Stimulated activated CD4-positive, alpha-beta T cell treated with anti-CD3 and anti-CD28 coated beads, Interleukin-2, amount 100 ng/mL, for 48 hours (primary cell): ENCODE measurements around the gene CD59.
A peak's percentile ranks its signal among the peaks of the same experiment; 100 is the strongest.

Source experiments
- DNase-seq, 2 donors: peaks; one replicate each; pipeline ENCODE4 v3.0.0-alpha.2; 2020

The CD59 gene, protein sequence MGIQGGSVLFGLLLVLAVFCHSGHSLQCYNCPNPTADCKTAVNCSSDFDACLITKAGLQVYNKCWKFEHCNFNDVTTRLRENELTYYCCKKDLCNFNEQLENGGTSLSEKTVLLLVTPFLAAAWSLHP

DNA sequence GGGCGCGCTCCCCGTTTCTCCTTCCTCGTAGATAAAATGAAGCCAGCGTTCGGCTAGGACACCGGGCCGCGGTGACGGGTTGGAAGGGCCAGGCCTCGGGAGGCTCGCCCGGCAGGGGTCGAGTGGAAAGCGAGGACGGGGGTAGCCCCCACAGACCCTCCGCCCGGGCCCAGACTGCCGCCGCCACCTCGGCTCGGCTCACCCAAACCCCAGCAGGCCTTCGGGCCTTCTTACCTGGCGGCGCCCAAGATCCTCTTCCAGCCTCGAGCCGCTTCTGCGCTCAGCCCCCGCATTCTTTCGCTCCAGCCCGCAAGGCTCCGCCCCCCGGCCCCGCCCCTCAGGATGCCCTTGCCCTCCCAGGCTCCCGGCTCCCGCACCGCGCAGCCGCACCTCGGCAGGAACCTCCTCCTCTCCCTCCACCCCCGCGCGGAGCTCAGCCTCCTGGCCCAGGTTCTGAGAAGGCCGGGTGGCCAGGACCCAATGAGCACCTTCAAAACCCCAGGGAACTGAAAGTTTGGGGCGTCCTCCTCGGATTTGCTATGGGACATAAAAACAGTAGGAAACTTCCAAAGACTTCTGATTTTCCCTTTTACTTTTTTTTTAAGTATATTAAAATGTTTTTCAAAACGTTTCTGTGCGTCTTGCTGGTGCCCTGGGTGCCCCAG lies at the start of gene CD59:
CD59 (minus strand) TSS at position 276 of the 665 bp plus-strand sequence. CDS start 13,978 bp downstream, outside the sequence.
- peak; percentile 82 to 85 for DNase-seq

DNA sequence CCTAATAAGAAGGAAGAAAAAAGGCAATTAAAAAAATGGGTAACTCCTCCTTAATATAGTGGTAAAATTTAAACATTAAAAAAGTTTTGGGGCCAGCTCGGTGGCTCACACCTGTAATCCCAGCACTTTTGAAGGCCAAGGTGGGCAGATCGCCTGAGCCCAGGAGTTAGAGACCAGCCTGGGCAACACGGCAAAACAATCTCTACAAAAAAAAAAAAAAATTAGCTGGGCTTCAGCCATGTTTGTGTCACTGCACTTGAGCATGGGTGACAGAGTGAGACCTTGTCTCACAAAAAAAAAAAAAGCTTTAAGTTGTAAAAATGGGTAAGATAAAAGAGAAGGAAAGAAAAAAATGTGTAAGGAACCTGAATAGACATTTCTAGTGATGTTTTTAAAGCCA lies 49.4 kb upstream of the CD59 start:
- DNase-seq, result no peak

DNA sequence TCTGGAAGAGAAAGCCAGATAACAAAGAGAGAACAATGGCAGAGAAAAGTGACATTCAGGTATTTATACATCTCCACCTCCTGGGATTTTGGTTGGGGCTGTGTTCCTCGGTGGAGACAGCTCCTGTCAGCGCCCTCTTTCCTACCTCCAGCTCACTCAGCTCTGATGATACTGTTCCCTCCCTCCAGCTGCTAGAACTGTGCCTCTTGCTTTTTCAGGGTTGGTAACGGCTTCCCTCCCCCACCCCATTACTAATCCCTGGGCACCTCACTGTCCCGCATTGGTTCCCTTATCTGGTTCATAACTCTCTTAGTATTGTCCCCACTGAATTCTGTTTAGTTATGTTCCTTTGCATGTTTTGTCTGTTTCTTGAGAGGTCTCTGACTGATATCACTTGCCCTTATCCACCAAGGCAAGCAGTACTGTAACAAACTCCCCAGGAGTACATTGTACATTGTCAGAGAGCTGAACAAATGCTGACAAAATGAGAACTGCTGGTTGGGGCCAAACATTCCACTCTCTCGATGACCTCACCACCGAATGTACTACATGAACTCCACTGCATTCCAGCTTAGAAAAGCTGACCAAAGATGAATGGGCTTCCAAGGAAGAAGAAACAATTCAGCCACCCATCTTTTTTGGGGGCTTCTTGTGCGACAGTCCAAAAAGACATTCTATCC lies 43.8 kb upstream of the CD59 start:
- no peak for DNase-seq

DNA sequence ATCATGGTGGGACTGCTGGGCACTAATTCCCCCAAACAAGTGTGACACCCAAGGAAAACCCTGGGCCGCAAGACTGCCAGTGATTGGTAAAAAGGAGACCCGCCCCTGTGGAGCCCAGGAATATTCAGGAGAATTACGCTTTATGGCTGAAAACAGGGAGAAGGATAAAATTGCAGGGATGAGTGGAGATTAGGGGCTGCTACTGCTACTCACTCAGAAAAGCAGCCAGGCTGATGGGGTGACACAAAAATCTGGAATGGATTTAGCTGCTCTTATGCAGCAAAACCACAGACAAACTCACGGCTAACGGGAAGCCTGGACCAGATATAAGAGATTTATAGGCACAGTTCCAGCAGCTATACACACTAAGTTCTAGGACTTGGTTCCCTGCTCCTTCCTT lies 42.5 kb upstream of the CD59 start:
- no peak for DNase-seq

DNA sequence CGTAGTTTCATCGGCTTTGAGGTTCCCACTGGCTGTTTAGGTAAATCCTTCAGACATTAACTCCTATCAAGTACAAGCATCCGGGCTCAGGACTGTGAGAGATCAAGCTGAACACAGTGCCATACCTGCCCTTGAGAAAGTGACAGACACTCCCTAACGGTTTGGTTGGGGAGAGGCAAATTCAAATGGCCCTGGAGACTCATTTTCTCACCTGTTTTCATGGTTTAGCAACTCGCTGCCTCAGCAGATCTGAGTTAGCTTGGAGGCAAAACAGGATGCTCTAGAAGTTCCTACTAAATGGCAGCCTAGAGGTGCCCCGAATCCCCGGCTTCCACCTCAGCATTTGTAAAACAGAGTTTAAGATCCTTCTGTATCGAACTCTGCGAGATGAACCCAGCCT lies 41.7 kb upstream of the CD59 start:
- DNase-seq, result no peak

GRCh38 chr11:33775832-33776470 lies 39.7 kb upstream of the CD59 start:
- DNase-seq, result no peak

- DNase-seq, result no peak
Measured at GRCh38 chr11:33775467-33775807, 39.2 kb upstream of the CD59 start.

DNA sequence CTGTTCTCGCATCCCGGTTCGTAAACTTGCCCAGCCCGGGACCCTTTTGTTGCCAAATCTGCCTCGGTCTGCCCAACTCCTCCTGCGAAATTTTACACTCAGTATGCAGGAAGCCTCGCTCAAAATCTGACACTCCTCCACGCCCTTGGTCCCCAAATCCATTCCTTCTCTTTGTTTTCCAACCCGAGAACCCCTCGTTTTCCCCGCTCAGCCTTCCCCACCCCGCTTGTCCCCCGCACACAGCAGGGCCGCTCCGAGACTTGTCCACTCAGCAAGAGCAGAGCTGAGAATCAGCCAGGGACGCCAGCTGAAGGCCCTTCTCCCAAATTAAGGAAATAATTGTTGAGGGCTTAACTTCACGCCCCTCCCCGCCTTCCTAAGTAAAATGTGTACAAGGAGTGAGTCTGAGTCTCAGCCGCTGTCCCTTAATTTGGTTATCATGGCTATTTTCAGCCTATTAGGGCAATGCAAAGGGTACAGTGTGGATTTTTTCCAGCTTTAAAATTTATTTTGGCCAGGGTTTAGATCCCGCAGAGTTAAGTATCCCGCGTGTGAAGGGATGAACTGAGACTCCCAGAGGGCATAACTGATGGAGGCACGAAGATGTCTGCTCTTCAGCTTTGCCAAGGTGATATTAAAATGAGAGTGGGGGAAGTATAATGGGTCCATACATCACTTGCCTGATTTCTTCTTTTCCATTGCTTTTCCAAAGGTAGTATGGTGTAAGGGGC lies 38.7 kb upstream of the CD59 start:
- no peak for DNase-seq

DNA sequence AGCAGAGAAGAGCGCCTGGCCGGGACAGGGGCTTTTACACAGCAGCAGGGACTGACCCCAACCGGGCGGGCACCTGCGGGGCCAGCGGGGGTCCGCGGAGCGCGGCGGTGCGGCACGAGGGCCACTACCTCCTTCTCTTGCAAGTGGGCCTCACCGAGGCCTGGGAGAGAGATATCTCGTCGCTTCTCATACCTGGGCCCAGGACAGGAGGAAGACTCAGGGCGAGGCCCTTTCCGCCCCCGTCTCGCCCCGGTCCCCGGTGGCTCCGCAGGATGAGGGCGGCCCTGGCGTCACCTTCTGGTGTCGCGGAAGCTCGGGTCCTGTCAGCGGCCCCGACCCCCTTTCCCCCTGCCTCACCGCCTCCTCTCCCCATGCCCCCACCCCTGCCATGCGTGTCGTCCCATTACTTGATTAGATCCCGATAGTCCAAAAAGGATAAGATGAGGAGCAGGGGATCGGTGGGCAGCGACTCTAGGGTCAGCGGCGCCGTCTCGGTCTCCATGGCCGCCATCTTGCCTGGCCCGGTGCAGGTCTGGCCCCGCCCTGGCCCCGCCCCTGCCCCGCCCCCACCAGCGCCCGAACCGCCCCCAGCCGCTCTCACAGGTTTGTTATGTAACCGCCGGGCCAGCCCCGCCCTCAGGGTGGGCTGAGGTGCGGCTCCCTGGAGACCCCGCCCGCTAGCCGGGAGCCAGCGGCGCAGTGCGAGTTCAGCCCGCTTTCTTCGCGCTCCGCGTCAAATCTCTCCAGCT lies 37.9 kb upstream of the CD59 start, which contains the start of gene FBXO3:
FBXO3 (minus strand) TSS at position 534 of the 749 bp plus-strand sequence; CDS start at position 511, 23 bp downstream.
- peak; percentile 57 to 66 for DNase-seq

GRCh38 chr11:33773404-33773986 lies 37.3 kb upstream of the CD59 start:
- DNase-seq, result peak in 1 of 2 donors; percentile 11

DNA sequence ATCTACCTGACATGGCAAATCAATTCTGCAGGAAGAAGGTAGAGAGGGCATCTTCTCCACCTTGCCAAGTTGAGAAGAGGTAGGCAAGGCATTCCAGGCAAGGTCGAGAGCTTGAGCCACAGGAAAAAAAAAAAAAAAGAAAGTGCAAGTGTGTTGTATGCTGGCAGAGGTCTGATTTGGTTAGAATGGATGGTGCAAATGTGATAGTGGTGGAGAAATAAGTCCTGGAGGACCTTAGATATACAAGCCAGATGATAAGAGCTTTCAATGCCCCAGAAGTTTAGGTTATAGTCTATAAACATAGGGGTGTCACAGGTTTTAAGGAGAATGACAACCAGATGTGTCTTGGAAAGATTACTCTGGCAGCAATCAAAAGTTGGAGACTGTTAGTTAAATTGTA lies 36.6 kb upstream of the CD59 start:
- DNase-seq, result no peak

- no peak for DNase-seq
Measured at GRCh38 chr11:33772300-33772699, 36.1 kb upstream of the CD59 start.

GRCh38 chr11:33770236-33770635 lies 34.0 kb upstream of the CD59 start:
- DNase-seq, result no peak

GRCh38 chr11:33769542-33769941 lies 33.3 kb upstream of the CD59 start:
- no peak for DNase-seq

DNA sequence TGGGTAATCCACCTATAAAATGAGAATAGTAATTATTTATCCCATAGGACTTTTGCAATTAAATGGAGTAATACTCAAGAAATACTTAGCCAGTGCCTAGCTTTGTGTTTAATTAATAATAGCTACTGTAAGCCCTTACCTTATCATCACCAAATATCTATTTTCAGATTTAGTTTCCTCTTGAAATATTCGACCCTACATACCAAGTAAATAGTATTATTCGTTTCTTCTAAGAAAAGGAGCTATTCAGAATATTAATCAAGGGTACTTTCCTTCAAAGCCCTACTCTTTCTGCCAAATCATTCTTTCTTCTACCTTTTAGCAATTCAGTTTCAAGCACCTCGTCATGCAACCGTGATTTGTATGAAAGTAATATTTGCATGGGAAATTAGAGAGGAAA lies 31.4 kb upstream of the CD59 start:
- DNase-seq, result no peak

DNA sequence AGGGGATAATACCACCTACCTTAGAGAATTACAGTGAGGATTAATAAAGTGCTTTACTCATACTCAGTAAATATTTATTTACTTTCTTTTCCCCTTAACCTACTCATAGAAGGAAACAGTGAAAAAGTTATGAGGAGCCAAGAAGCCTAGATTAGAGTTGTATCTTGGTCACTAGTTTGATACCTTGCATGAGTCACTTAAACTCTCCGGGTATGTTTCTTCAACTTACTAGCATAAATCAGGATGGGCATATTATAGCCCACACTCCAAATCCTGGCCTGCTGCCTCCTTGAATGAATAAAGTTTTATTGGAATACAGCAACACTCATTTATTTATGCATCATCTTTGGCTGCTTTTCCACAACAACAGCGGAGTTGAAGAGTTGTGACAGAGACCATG lies 29.9 kb upstream of the CD59 start:
- no peak for DNase-seq

DNA sequence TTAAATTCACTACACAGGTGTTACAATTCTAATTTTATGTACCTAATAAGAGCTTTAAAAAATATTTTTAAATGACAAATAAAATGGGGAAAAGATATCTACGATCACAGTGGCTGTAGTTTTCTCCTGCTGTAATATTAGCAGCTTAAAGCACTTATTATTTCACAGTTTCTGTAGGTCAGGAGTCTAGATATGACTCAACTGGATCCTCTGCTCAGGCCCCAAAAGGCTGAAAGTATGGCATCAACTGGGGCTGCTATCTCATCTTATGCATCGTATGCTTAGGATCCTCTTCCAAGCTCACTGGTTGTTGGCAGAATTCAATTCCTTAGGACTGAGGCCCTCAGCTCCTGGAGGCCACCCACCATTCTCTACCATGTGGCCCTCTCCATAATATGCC lies 25.2 kb upstream of the CD59 start:
- DNase-seq, result no peak

DNA sequence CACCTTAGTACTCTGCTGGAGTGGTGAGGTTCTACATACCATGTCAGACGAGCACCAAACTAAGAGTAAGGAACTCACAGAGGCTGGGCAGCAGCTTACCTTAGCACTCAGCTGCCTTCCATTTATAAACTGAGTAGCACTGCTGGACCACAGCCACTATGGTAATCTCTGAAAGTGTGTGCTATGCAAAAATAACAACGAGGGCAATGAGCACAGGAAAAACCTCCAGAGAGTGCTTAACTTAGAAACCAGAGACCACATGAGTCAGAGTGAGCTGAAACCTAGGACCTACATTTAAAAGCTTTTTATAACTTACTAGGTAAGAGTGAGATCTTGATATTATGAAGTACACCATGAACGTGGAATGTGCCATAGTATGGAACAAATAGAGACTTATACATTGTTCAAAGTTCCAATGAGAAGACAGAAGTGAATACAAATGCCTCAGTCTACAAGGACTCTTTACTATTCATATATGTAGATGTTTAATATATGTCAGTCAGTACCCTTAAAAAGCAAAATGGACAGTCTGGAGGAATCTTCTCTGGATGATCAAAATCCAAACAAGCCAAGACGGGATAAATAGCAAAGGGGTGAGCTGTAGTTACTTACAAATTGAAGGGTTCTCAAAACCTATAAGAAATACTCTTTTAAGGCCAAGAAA lies 17.2 kb upstream of the CD59 start:
- DNase-seq, result no peak

DNA sequence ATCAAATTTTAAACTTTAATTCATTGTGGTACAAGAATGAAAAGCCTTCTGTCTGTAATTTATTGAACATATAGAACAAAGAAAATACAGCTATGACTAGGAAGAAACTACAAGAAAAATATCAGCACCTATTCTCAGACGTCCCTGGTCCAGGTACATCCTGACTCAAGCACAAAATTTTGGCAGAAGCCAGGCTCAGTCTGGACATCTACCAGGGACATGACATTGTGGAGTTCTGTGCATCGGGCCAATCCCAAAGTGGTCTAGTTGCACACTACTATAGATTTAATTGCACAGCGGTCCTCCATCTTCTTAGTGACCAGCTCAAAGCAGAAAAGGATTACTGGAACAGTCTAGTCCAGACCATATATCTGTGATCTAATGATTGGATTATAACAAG lies 15.7 kb upstream of the CD59 start:
- no peak for DNase-seq

- DNase-seq, result no peak
Measured at GRCh38 chr11:33747979-33748378, 11.8 kb upstream of the CD59 start.

DNA sequence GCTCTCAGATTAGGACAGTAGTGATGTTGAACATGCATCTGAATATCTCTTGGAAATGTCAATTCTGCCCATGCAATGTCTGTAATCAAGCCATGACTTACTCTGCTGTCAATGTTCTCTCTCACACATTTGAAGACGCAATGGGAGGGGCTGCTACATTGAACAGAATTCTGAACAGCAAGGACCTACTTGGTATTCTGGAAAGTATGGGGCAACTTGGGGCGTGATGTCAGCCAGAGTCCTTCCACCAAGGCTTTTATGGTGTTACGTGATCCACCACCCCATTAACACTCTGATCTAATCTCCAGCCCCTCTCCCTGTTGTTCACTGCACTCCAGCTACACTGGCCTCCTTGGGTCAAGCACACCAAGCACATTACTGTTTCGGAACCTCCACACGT lies 7.1 kb upstream of the CD59 start:
- no peak for DNase-seq
